ENCODE data around the gene TRMT44. TPM values are rescaled to one million over a fixed set of nuclear protein-coding genes. Genes with fewer than 3 reads are reported as not detected.

Gene TRMT44
- total RNA-seq, 4 donors from 2014 or later: 9.1 to 37.1 (median 22.5) TPM

DNA sequence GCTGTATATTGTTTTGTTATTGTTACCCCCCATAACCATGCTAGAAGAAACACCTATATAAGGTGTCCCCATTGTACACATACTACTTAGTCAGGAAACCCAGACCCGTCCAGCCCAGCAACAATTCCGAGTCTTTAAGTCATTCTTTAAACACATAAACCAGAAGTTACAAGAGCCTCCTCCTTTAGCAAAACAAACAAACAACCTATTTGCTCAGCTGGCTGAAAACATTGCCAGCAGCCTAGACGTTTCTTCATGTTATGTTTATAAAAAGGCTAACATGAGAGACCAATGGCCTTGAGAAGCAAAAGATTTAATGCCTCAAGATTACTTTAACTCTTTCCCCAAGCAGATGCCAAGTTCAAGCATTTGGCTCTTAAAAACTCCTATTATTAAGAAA is 1.4 kb upstream of the TRMT44 start:
- TF ChIP-seq, protein P1, sequence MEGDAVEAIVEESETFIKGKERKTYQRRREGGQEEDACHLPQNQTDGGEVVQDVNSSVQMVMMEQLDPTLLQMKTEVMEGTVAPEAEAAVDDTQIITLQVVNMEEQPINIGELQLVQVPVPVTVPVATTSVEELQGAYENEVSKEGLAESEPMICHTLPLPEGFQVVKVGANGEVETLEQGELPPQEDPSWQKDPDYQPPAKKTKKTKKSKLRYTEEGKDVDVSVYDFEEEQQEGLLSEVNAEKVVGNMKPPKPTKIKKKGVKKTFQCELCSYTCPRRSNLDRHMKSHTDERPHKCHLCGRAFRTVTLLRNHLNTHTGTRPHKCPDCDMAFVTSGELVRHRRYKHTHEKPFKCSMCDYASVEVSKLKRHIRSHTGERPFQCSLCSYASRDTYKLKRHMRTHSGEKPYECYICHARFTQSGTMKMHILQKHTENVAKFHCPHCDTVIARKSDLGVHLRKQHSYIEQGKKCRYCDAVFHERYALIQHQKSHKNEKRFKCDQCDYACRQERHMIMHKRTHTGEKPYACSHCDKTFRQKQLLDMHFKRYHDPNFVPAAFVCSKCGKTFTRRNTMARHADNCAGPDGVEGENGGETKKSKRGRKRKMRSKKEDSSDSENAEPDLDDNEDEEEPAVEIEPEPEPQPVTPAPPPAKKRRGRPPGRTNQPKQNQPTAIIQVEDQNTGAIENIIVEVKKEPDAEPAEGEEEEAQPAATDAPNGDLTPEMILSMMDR (IDR thresholded peaks at IDR 0.05; ENCODE audit: low read depth): no peak

DNA sequence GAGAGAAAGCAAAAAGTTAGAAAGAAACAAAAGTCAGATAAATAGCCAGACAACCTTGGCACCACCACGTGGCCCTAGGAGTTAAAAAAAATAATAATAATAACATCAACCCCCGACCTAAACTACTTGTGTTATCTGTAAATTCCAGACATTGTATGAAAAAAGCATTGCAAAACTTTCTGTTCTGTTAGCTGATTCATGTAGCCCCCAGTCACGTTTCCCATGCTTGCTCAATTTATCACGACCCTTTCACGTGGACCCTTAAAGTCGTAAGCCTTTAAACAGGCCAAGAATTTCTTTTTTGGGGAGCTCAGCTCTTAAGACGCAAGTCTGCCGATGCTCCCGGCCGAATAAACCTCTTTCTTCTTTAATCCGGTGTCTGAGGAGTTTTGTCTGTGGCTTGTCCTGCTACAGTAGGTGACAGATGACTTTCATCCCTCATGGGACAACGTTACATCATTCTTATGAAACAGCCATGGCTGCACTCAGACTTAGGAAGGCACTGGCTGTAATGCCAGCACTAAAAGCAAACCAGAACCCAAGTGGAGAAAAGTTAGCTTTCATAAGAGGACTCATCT is 574 bp upstream of the TRMT44 start:
- TF ChIP-seq, protein P1 (IDR thresholded peaks at IDR 0.05; ENCODE audit: low read depth): no peak

DNA sequence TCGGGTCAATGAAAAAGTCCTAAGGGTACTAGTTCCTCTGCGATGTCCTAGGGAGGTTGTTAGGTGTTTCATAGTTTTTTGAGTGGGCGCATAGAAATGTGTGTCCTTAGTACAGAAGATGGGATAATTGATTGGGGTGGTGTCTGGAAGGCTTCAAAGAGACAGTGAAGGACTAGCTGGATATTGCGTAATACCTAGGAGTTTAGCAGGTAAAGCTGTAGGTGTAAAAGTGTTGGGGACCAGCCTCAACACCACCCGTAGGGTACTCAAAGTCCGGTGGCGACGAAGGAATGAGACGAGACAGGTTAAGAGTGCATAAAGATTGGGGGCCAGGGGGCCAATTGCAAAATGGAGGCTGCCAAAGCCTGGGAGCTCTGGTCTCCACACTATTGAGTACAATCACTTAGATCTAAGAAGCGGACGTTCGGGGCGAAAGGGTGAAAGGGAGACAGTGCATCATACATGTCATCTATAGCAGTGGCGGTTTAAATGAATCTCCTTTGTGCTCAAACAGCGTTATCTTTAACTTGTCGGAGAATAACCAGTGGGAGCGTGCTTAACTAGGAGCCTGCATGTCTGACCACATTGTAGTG is 1.0 kb downstream of the TRMT44 start:
- TF ChIP-seq, protein P1 (IDR thresholded peaks at IDR 0.05; ENCODE audit: low read depth): no peak

DNA sequence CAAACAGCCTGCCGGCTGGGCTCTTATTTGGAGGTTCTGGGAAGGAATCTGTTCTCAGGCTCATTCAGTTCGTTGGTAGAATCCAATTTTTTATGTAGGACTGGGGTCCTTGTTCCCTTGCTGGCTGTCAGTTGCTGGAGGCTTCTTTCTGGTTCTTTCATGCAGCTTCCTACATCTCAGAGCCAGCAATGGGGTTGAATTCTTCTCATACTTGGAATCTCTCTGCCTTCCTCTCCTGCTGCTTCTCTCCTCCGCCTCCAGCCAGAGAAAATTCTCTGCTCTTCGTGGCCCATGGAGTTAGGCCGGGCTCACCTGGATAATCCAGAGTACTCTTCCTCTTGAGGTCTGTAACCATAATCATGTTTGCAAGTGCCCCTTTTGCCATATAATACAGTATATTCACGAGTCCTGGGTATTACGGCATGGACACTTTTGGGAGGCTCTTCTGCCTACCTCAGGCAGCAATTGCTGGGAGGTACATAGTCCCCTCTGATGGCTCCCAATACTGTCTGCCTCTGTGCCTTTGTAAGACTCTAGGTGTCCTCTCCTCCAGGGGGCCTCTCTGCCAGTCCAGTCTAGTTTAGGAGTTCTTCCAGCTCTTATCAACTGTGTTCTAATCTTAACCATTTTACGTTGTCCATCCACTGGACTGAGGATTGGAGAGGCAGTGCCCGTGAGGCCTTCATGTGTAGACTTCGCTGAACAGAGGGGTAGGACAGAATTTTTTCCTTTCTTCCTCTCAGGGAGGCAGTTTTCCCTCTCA is 2.2 kb downstream of the TRMT44 start:
- TF ChIP-seq, protein P1 (IDR thresholded peaks at IDR 0.05; ENCODE audit: low read depth): no peak

DNA sequence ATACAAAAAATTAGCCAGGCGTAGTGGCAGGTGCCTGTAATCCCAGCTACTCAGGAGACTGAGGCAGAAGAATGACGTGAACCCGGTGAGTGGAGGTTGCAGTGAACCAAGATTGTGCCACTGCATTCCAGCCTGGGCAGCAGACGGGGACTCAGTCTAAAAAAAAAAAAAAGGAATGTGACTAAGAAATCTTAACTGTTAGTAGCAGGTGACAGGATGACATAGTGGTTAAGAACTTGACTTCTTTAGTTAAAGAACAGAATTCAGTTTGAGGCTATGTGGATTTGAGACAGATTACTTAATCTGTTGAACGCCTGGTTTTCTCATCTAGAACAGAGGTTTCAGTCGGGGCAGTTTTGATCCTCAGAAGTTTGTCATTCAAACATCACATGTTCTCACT is 3.2 kb downstream of the TRMT44 start:
- TF ChIP-seq, protein P1 (IDR thresholded peaks at IDR 0.05; ENCODE audit: low read depth): no peak

DNA sequence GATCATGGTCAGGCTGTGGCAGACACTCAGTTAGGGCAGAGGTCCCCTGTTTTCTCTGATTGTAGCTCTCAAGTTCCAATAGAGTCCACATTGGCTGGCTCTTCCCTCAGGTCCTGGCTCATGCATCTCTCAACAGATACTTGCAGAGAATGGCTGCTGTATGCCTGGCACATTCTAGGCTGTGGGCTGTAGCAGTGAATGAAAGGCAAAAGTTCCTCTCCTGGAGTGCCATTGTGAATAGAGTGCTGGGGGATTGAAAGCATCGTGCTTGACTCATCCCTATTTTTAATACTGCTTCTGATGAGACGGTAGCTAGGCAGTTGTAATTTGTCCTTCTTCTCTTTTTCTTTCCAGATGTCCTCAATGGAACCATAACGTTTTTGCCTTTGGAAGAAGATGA is 5.5 kb downstream of the TRMT44 start:
- TF ChIP-seq, protein P1 (IDR thresholded peaks at IDR 0.05; ENCODE audit: low read depth): no peak

DNA sequence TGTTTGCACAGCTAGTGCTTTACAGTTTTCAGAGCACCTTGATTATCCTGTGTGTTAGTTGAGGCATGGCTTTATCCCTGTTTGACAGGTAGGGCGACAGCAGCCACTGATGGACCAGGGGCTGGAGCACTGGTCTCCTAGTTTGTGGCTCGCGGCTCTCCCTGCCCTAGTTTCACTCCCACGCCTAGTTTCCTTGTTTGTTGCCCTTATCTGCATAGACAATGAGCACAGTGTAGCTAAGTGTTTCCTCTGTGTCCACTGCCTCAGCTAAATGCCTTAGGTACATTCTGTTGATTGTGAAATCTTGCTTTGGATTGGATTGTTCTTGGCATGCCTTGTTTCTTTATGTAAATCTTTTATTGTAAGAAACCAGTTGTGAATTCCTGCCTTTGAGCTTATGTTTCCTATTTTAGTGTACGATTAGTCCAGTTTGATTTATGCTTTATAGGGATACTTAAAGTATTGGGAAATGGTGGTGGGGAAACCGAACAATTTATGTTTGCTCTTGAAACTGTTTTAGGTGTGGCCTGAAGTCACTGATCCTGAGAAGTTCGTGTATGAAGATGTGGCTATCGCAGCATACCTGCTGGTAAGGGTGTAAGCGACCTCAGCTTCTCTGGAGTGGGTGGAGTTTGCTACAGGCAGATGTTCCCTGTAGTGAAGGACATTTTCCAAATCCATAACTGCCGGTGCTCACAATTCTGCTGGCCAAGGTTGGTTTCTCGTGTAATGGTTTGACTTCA is 11.0 kb downstream of the TRMT44 start:
- TF ChIP-seq, protein P1 (IDR thresholded peaks at IDR 0.05; ENCODE audit: low read depth): no peak
